Measurements from ENCODE around the gene RTL5. TPM values are rescaled to one million over a fixed set of nuclear protein-coding genes. Genes with fewer than 3 reads are reported as not detected.

Gene RTL5
- total RNA-seq, 2 experiments from 2014 or later, result not detected

GRCh38 chrX:72146527-72146926, 14.8 kb upstream of the RTL5 start:
- H3K27ac ChIP-seq (ENCODE audit: low read depth, low read length, poor library complexity, severe bottlenecking), result no peak overlapping the region
- intact Hi-C loops (cut with micrococcal nuclease; ENCODE audit: unreplicated experiment), result no loop called here
- H2AFZ ChIP-seq (ENCODE audit: low read length), result no peak overlapping the region
- H3K36me3 ChIP-seq (ENCODE audit: insufficient read depth, low read length), result no peaks in the 10 kb centered on the region
- no peak overlapping the region for H3K4me2 ChIP-seq (ENCODE audit: low read length)
- no peak for DNase-seq (ENCODE audit: low spot score)
- H3K4me3 ChIP-seq (ENCODE audit: low read depth, low read length, poor library complexity, severe bottlenecking), result no peak overlapping the region
- H3K9me2 ChIP-seq (ENCODE audit: insufficient read depth, low read length), result no peaks in the 10 kb centered on the region
- TF ChIP-seq EZH2phosphoT487 (IDR thresholded peaks at IDR 0.05; ENCODE audit: borderline replicate concordance, low read depth, low read length), result no peak
- TF ChIP-seq, protein P1, sequence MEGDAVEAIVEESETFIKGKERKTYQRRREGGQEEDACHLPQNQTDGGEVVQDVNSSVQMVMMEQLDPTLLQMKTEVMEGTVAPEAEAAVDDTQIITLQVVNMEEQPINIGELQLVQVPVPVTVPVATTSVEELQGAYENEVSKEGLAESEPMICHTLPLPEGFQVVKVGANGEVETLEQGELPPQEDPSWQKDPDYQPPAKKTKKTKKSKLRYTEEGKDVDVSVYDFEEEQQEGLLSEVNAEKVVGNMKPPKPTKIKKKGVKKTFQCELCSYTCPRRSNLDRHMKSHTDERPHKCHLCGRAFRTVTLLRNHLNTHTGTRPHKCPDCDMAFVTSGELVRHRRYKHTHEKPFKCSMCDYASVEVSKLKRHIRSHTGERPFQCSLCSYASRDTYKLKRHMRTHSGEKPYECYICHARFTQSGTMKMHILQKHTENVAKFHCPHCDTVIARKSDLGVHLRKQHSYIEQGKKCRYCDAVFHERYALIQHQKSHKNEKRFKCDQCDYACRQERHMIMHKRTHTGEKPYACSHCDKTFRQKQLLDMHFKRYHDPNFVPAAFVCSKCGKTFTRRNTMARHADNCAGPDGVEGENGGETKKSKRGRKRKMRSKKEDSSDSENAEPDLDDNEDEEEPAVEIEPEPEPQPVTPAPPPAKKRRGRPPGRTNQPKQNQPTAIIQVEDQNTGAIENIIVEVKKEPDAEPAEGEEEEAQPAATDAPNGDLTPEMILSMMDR (conservative IDR thresholded peaks at IDR 0.05; ENCODE audit: low read length), result no peak
- H3K4me1 ChIP-seq (ENCODE audit: insufficient read depth, low read length, poor library complexity, severe bottlenecking), result no peaks in the 10 kb centered on the region
- H4K20me1 ChIP-seq (ENCODE audit: insufficient read depth, low read length), result no peaks in the 10 kb centered on the region
- no TSS peak for BruUV-seq (replicated peaks)
- H3K79me2 ChIP-seq (ENCODE audit: insufficient read depth, low read depth, low read length), result no peaks in the 10 kb centered on the region
- POLR2A ChIA-PET, result no interaction called here
- H3K9me3 ChIP-seq (ENCODE audit: low read length), result no peaks in the 10 kb centered on the region
- CTCF ChIA-PET (ENCODE audit: unreplicated experiment), result no interaction called here

DNA sequence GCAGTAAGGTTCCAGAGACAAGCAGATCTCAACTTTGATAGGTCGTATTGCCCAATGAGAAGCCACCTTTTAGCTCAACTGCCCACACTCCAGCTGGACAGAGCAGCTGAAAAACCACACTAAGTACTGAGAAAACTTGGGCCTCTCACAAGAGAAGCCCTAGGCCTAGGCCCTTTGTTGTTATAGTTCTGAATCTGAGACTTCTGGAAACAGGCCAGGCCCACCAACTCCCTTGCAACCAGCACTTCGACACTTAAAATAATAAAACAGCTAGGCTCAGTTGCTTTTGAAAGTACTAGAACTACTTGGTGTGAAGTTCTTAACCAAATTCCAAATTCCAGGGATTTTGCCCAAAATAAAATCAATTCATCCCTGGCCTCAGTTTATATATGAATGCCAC, 13.5 kb upstream of the RTL5 start:
- no peak overlapping the region for H3K4me3 ChIP-seq (ENCODE audit: low read depth, low read length, poor library complexity, severe bottlenecking)
- DNase-seq (ENCODE audit: low spot score), result no peak
- no peak overlapping the region for H3K27ac ChIP-seq (ENCODE audit: low read depth, low read length, poor library complexity, severe bottlenecking)
- BruUV-seq (replicated peaks), result no TSS peak
- no peaks in the 10 kb centered on the region for H3K4me1 ChIP-seq (ENCODE audit: insufficient read depth, low read length, poor library complexity, severe bottlenecking)
- POLR2A ChIA-PET, result no interaction called here
- no peak overlapping the region for H3K4me2 ChIP-seq (ENCODE audit: low read length)
- TF ChIP-seq EZH2phosphoT487 (IDR thresholded peaks at IDR 0.05; ENCODE audit: borderline replicate concordance, low read depth, low read length), result no peak
- TF ChIP-seq, protein P1 (conservative IDR thresholded peaks at IDR 0.05; ENCODE audit: low read length), result no peak
- H2AFZ ChIP-seq (ENCODE audit: low read length), result no peak overlapping the region
- no peaks in the 10 kb centered on the region for H3K9me2 ChIP-seq (ENCODE audit: insufficient read depth, low read length)
- intact Hi-C loops (cut with micrococcal nuclease; ENCODE audit: unreplicated experiment), result no loop called here
- CTCF ChIA-PET (ENCODE audit: unreplicated experiment), result interaction anchor here (0.6 kb wide), 1 partner anchor 120 kb away, joined by 3 read pairs; no protein-coding TSS in a partner anchor
- H4K20me1 ChIP-seq (ENCODE audit: insufficient read depth, low read length), result no peaks in the 10 kb centered on the region
- H3K9me3 ChIP-seq (ENCODE audit: low read length), result no peaks in the 10 kb centered on the region
- H3K79me2 ChIP-seq (ENCODE audit: insufficient read depth, low read depth, low read length), result no peaks in the 10 kb centered on the region
- no peaks in the 10 kb centered on the region for H3K36me3 ChIP-seq (ENCODE audit: insufficient read depth, low read length)

DNA sequence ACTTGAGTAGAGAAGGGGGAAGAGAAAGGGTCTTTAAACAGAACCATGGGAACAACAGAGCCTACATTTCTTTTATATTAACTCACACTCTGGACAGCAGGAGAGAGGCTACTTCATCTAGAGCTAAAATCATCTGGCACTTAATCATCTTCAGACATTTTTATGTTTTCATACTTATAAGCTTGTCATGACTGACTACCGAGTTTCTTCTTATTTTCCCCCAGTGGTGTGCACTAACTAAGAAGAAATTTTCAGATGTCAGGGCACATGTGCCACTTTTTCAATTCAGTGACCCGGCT, 11.8 kb upstream of the RTL5 start:
- no peaks in the 10 kb centered on the region for H3K9me3 ChIP-seq (ENCODE audit: low read length)
- no TSS peak for BruUV-seq (replicated peaks)
- CTCF ChIA-PET (ENCODE audit: unreplicated experiment), result no interaction called here

More for the DNA sequence above, 11.8 kb upstream of the RTL5 start:
- no peak for DNase-seq (ENCODE audit: low spot score)
- Histone ChIP-seq H3K4me1 (ENCODE audit: insufficient read depth, low read length, poor library complexity, severe bottlenecking) (no peaks in the 10 kb centered on the region), H2AFZ (ENCODE audit: low read length) (no peak overlapping the region), H3K9me2 (ENCODE audit: insufficient read depth, low read length) (no peaks in the 10 kb centered on the region), H3K27ac (ENCODE audit: low read depth, low read length, poor library complexity, severe bottlenecking) (no peak overlapping the region), H3K79me2 (ENCODE audit: insufficient read depth, low read depth, low read length) (no peaks in the 10 kb centered on the region), H4K20me1 (ENCODE audit: insufficient read depth, low read length) (no peaks in the 10 kb centered on the region), H3K4me2 (ENCODE audit: low read length) (no peak overlapping the region), H3K36me3 (ENCODE audit: insufficient read depth, low read length) (no peaks in the 10 kb centered on the region), H3K4me3 (ENCODE audit: low read depth, low read length, poor library complexity, severe bottlenecking) (no peak overlapping the region)
- POLR2A ChIA-PET, result interaction anchor here (0.6 kb wide), 1 partner anchor 107 kb away, joined by 3 read pairs; no protein-coding TSS in a partner anchor
- TF ChIP-seq, protein P1 (conservative IDR thresholded peaks at IDR 0.05; ENCODE audit: low read length), result no peak
- TF ChIP-seq EZH2phosphoT487 (IDR thresholded peaks at IDR 0.05; ENCODE audit: borderline replicate concordance, low read depth, low read length), result no peak
- intact Hi-C loops (cut with micrococcal nuclease; ENCODE audit: unreplicated experiment), result no loop called here
